DND-41 (cell line): Measurements from ENCODE around the gene TNFAIP2.

Experiments
- ATAC-seq: fragments of 200-7000 bp; cut with Tn5 transposase; 3 replicates; pipeline ENCODE4 v1.9.1; 2021; ENCODE audit warnings: low read depth; ENCODE audit not compliant: insufficient read depth
- DNase-seq: peaks from one replicate; pipeline ENCODE4 v3.0.0-alpha.2; 2020
- H2AFZ ChIP-seq: 2 replicates; pipeline ENCODE4 v1.6.0; 2012; ENCODE audit warnings: low read depth, low read length
- H3K27ac ChIP-seq: 2 replicates; pipeline ENCODE4 v1.5.1; 2012; ENCODE audit warnings: low read length, inconsistent platforms
- H3K27me3 ChIP-seq: fragments of 200-600 bp; sonication (generic); 2 replicates; pipeline ENCODE4 v1.6.0; 2012; ENCODE audit warnings: low read length, mild to moderate bottlenecking, inconsistent platforms; ENCODE audit not compliant: insufficient read depth, poor library complexity
- H3K36me3 ChIP-seq: 2 replicates; pipeline ENCODE4 v1.5.1; 2012; ENCODE audit warnings: low read length, inconsistent platforms; ENCODE audit not compliant: insufficient read depth
- H3K4me1 ChIP-seq: 2 replicates; pipeline ENCODE4 v1.5.1; 2012; ENCODE audit warnings: mild to moderate bottlenecking, low read length; ENCODE audit not compliant: insufficient read depth
- H3K4me2 ChIP-seq: 2 replicates; pipeline ENCODE4 v1.6.0; 2012; ENCODE audit warnings: mild to moderate bottlenecking, moderate library complexity, low read length, inconsistent platforms; ENCODE audit not compliant: insufficient read depth
- H3K4me3 ChIP-seq, 2 experiments: fragments of 200-600 bp in 1 of 2; shearing (Covaris generic) in 1 of 2; 2 replicates each; pipeline ENCODE4 v1.5.1; 2012 to 2016; ENCODE audit warnings: inconsistent platforms in 2 of 2, low read length in 2 of 2, mild to moderate bottlenecking in 2 of 2, low read depth in 1 of 2, moderate library complexity in 1 of 2
- H3K79me2 ChIP-seq: 2 replicates; pipeline ENCODE4 v1.6.0; 2012; ENCODE audit warnings: low read length, inconsistent platforms; ENCODE audit not compliant: insufficient read depth
- H3K9ac ChIP-seq: 2 replicates; pipeline ENCODE4 v1.6.0; 2012; ENCODE audit warnings: low read depth, mild to moderate bottlenecking, inconsistent platforms, low read length, moderate library complexity
- H3K9me3 ChIP-seq: 2 replicates; pipeline ENCODE4 v1.5.1; 2012; ENCODE audit warnings: low read length, moderate library complexity, mild to moderate bottlenecking, inconsistent platforms; ENCODE audit not compliant: insufficient read depth, severe bottlenecking
- H4K20me1 ChIP-seq: 2 replicates; pipeline ENCODE4 v1.6.0; 2012; ENCODE audit warnings: low read length; ENCODE audit not compliant: insufficient read depth
- EZH2 ChIP-seq: IDR thresholded peaks from 3 replicates; pipeline ENCODE4 v1.6.1; 2012; ENCODE audit warnings: borderline replicate concordance, low read depth, mild to moderate bottlenecking, moderate library complexity, low read length, inconsistent platforms; ENCODE audit not compliant: severe bottlenecking
- TF ChIP-seq, protein P1 (sequence below): IDR thresholded peaks from 2 replicates; pipeline ENCODE4 v1.5.1; 2012; ENCODE audit warnings: borderline replicate concordance, low read length, moderate library complexity, mild to moderate bottlenecking; ENCODE audit not compliant: poor library complexity, severe bottlenecking; ENCODE audit errors: extremely low read depth

Gene TNFAIP2

DNA sequence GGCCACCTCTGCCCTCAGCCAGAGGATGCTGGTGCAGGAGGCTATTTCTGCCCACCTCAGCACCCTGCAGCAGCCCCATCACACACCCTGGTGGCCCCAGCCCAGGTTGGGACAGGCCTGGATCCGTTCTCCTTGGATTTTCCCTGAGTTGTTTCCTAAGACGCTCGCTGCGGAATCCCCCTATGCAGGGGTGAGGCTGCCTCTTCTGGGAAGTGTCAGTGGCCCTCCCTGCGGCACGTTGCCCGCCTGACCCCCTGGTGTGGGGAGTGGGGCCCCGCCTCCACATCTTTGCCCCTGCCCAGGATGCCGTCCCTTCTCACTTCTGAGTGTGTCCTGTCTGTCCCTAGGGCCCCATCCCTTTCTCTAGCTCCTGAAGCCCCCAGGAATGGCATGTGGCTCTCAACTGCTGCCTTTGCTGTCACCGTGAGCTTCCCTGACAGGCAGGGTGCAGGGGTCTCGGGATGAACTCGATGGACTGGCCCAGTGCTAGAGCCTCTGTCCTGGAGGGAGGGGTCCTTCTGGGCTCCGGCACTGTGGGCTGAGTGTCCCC lies 29.3 kb upstream of the TNFAIP2 start:
- ATAC-seq (no peak), DNase-seq (no peak)
- peaks cover 13% of the 10 kb centered on the region for H3K27me3 ChIP-seq
- no peaks in the 10 kb centered on the region for H3K36me3 ChIP-seq
- H3K4me1 ChIP-seq: peaks cover 16% of the 10 kb centered on the region
- no peak overlapping the region for H3K4me3 ChIP-seq
- no peak overlapping the region for H3K4me2 ChIP-seq
- H3K9ac ChIP-seq: no peak overlapping the region
- peaks cover 8% of the 10 kb centered on the region; the same call in 1 of the 2 replicates for H4K20me1 ChIP-seq
- H3K79me2 ChIP-seq: no peaks in the 10 kb centered on the region
- TF ChIP-seq, protein P1, sequence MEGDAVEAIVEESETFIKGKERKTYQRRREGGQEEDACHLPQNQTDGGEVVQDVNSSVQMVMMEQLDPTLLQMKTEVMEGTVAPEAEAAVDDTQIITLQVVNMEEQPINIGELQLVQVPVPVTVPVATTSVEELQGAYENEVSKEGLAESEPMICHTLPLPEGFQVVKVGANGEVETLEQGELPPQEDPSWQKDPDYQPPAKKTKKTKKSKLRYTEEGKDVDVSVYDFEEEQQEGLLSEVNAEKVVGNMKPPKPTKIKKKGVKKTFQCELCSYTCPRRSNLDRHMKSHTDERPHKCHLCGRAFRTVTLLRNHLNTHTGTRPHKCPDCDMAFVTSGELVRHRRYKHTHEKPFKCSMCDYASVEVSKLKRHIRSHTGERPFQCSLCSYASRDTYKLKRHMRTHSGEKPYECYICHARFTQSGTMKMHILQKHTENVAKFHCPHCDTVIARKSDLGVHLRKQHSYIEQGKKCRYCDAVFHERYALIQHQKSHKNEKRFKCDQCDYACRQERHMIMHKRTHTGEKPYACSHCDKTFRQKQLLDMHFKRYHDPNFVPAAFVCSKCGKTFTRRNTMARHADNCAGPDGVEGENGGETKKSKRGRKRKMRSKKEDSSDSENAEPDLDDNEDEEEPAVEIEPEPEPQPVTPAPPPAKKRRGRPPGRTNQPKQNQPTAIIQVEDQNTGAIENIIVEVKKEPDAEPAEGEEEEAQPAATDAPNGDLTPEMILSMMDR: no peak
- no peak for TF ChIP-seq EZH2
- no peak overlapping the region for H2AFZ ChIP-seq
- no peak overlapping the region for H3K27ac ChIP-seq
- H3K9me3 ChIP-seq: no peaks in the 10 kb centered on the region

DNA sequence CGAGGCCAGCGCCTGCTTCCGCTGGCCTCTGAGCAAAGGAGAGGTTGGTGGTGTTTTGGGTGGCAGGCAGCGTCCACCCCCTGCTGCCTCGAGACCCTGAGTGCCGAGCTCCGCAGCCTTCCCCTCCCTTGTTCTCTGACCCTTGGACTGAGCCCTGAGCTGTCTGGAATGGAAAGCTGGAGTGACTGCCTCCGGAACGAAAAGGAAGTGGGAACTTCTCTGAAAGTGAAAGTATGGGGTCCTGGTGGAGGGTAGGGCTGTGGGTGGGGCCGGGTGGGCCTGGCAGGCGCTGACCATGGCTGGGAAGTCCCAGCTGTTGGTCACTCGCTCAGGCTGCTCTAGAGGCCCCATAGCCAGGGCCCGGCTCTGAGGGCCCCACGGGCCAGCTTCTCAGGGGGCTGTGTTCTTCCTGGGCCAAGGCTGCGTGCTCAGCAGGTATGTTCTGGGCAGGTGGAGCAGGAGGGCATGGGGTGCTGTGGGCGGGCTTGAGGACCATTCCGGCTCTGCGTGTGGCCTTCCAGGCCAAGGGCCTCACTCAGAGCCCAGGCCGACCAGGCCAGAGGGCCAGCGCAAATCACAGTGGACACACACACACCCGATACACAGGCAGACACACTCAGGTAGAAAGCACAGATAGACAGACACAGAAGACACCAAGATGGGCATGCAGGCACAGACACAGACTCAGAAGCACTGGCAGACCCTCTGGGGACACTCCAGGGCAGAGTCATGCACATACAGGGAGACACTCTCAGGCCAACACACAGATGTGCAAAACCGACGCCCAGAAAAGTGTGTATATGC lies 28.7 kb upstream of the TNFAIP2 start, which contains the start of gene EXOC3L4:
EXOC3L4 (plus strand) TSS at position 320 of the 804 bp plus-strand sequence. CDS start 5,495 bp downstream, outside the sequence.
- no peak within 1 kb of the TSS for H3K4me3 ChIP-seq
- ATAC-seq (no peak), DNase-seq (no peak)
- TF ChIP-seq, protein P1: no peak
- no peak for TF ChIP-seq EZH2
- H3K4me1 ChIP-seq: peaks cover 16% of the 10 kb centered on the region
- H3K36me3 ChIP-seq: no peaks in the 10 kb centered on the region
- no peaks in the 10 kb centered on the region for H3K79me2 ChIP-seq
- no peak within 1 kb of the TSS for H3K27ac ChIP-seq
- no peak within 1 kb of the TSS for H3K9ac ChIP-seq
- peaks cover 8% of the 10 kb centered on the region; the same call in 1 of the 2 replicates for H4K20me1 ChIP-seq
- no peak within 1 kb of the TSS for H2AFZ ChIP-seq
- H3K27me3 ChIP-seq: peaks cover 13% of the 10 kb centered on the region
- no peaks in the 10 kb centered on the region for H3K9me3 ChIP-seq
- H3K4me2 ChIP-seq: no peak within 1 kb of the TSS

DNA sequence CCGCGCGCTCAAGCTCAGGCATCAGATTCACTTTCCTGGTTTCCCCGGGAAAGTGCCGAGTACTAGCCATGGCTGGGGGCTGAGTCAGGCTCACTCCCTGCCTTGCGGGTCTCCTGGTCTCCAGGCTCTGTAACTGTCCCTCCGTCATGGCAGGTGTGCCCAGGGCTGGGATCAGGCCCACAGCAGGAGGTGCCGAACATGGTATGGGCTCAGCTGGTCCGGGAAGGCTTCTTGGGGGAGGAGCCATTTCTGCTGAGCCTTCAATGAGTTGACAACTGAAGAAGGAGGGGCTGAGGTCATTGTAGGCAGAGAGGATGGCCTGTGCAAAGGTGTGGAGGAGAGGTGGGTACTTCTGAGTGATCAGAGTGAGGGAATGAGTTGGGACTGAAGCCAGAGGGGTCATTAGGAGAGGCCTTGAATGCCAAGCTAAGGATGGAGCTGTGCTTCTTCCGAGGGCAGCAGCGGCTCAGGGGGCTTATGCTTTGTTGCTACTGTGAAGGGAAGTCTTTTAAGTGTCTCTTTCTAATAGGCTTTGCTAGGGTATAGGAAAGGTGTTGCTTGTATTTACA lies 28.0 kb upstream of the TNFAIP2 start:
- Histone ChIP-seq H2AFZ (no peak overlapping the region), H3K27ac (no peak overlapping the region), H4K20me1 (peaks cover 3% of the 10 kb centered on the region; the same call in 1 of the 2 replicates), H3K4me3 (no peak overlapping the region), H3K4me2 (no peak overlapping the region), H3K36me3 (no peaks in the 10 kb centered on the region), H3K79me2 (no peaks in the 10 kb centered on the region), H3K9ac (no peak overlapping the region), H3K9me3 (no peaks in the 10 kb centered on the region), H3K4me1 (peaks cover 15% of the 10 kb centered on the region), H3K27me3 (peaks cover 13% of the 10 kb centered on the region)
- no peak for ATAC-seq
- TF ChIP-seq, protein P1: no peak
- no peak for TF ChIP-seq EZH2
- DNase-seq: no peak
